CD4-positive, alpha-beta T cell (primary cell): ENCODE data around the gene TEX14. TPM values are rescaled to one million over a fixed set of nuclear protein-coding genes. Genes with fewer than 3 reads are reported as not detected.

ENCODE experiments used
- ATAC-seq: fragments of 200-7000 bp; cut with Tn5 transposase; one replicate; pipeline ENCODE4 v1.10.0; 2022; ENCODE audit warnings: mild to moderate bottlenecking; ENCODE audit not compliant: poor library complexity
- CTCF ChIA-PET: fragments of 350-600 bp; sonication (Branson Sonifier 250); formaldehyde crosslinking; loops from one replicate; lab custom pipeline; 2021; ENCODE audit warnings: antibody characterized with exemption, inconsistent platforms; lab: Charles Lee
- POLR2A ChIA-PET: fragments of 350-600 bp; sonication (Branson Sonifier 250); formaldehyde crosslinking; loops from one replicate; lab custom pipeline; 2021; ENCODE audit warnings: antibody characterized with exemption, inconsistent platforms; lab: Charles Lee
- DNase-seq, 14 experiments: peaks; one replicate each; pipeline ENCODE4 v3.0.0-alpha.2; 2013 to 2020; ENCODE audit warnings: mixed read lengths in 2 of 14
- H3K27ac ChIP-seq, 2 donors: one replicate each; pipeline versions ENCODE4 v1.5.1 to v1.7.0; 2013; ENCODE audit warnings: low read length in 2 of 2, low read depth in 1 of 2, mild to moderate bottlenecking in 1 of 2
- H3K27me3 ChIP-seq, 2 experiments: 1 replicate in 1 of 2; 2 replicates in 1 of 2; pipeline versions ENCODE4 v1.6.1 to v1.7.0; 2013; ENCODE audit warnings: low read length in 2 of 2, control low read depth in 1 of 2, mild to moderate bottlenecking in 1 of 2, moderate library complexity in 1 of 2; ENCODE audit not compliant: insufficient read depth in 2 of 2, control insufficient read depth in 1 of 2
- H3K36me3 ChIP-seq: one replicate; pipeline ENCODE4 v1.6.1; 2013; ENCODE audit warnings: low read length, control low read depth; ENCODE audit not compliant: insufficient read depth
- H3K4me1 ChIP-seq: one replicate; pipeline ENCODE4 v1.6.1; 2013; ENCODE audit warnings: low read length, control low read depth; ENCODE audit not compliant: insufficient read depth
- H3K4me3 ChIP-seq: one replicate; pipeline ENCODE4 v1.5.1; 2013; ENCODE audit warnings: mild to moderate bottlenecking, low read length, moderate library complexity
- H3K9me3 ChIP-seq, 2 experiments: 1 replicate in 1 of 2; 2 replicates in 1 of 2; pipeline versions ENCODE4 v1.6.1 to v1.7.0; 2013; ENCODE audit warnings: low read length in 2 of 2, mild to moderate bottlenecking in 2 of 2, control low read depth in 1 of 2, moderate library complexity in 1 of 2; ENCODE audit not compliant: control insufficient read depth in 1 of 2, insufficient read depth in 1 of 2
- H3K27ac Mint-ChIP-seq: one replicate; pipeline ENCODE4 v1.8.0; 2020; ENCODE audit warnings: mixed read lengths
- H3K27me3 Mint-ChIP-seq: one replicate; pipeline ENCODE4 v1.8.0; 2021; ENCODE audit warnings: mixed read lengths
- H3K36me3 Mint-ChIP-seq: one replicate; pipeline ENCODE4 v1.8.0; 2021; ENCODE audit warnings: low read depth, mixed read lengths
- H3K4me1 Mint-ChIP-seq: one replicate; pipeline ENCODE4 v1.8.0; 2021; ENCODE audit warnings: low read depth, mixed read lengths
- H3K4me3 Mint-ChIP-seq: one replicate; pipeline ENCODE4 v1.8.0; 2020; ENCODE audit warnings: mild to moderate bottlenecking, mixed read lengths
- H3K9me3 Mint-ChIP-seq: one replicate; pipeline ENCODE4 v1.8.0; 2020; ENCODE audit warnings: mixed read lengths
- CTCF ChIP-seq: fragments of 200-600 bp; IDR thresholded peaks from one replicate; pipeline ENCODE4 v1.8.0; 2022; ENCODE audit warnings: antibody characterized with exemption, mild to moderate bottlenecking
- intact Hi-C, 2 experiments: fragments of 100-400 bp; cut with DNase I in 1 of 2; cut with micrococcal nuclease in 1 of 2; formaldehyde crosslinking; loops; one replicate each; pipeline versions ENCODE4 v1.15.1 to v1.9.0; 2023 to 2025; cut with DNase I, micrococcal nuclease
- total RNA-seq, 174 experiments: library from RNA in 2 of 174; stranded (reverse) in 2 of 174; gene quantifications; one replicate each; pipeline ENCODE4 v1.2.3 and lab custom pipeline; 2021 to 2026

The TEX14 gene
- total RNA-seq, 2 experiments from 2014 or later: 0.47 to 0.66 TPM

- Histone ChIP-seq H3K27ac (no peak overlapping the region), H3K4me1 (no peaks in the 10 kb centered on the region), H3K4me3 (no peak overlapping the region), H3K9me3 (no peaks in the 10 kb centered on the region), H3K27me3 (no peaks in the 10 kb centered on the region), H3K36me3 (no peaks in the 10 kb centered on the region)
- ATAC-seq: no peak
- no peaks in the 10 kb centered on the region for H3K27me3 Mint-ChIP-seq
- no peak for DNase-seq
- no peak overlapping the region for H3K4me3 Mint-ChIP-seq
- intact Hi-C loops: no loop called here
- no peak overlapping the region for H3K27ac Mint-ChIP-seq
- ChIA-PET POLR2A (no interaction called here), CTCF (no interaction called here)
- H3K4me1 Mint-ChIP-seq: no peaks in the 10 kb centered on the region
- H3K9me3 Mint-ChIP-seq: no peaks in the 10 kb centered on the region
- TF ChIP-seq CTCF: no peak
- H3K36me3 Mint-ChIP-seq: no peaks in the 10 kb centered on the region
Measured at GRCh38 chr17:58593123-58593522, 98.7 kb downstream of the TEX14 start.

- Mint-ChIP-seq H3K27me3 (no peaks in the 10 kb centered on the region), H3K9me3 (no peaks in the 10 kb centered on the region), H3K4me1 (peaks cover 4% of the 10 kb centered on the region), H3K36me3 (no peaks in the 10 kb centered on the region), H3K4me3 (no peak overlapping the region), H3K27ac (no peak overlapping the region)
- ATAC-seq (no peak), DNase-seq (no peak)
- POLR2A ChIA-PET: no interaction called here
- H3K4me1 ChIP-seq: peaks cover 5% of the 10 kb centered on the region
- CTCF ChIA-PET: no interaction called here
- H3K36me3 ChIP-seq: no peaks in the 10 kb centered on the region
- no peaks in the 10 kb centered on the region for H3K9me3 ChIP-seq
- H3K27ac ChIP-seq: no peak overlapping the region
- TF ChIP-seq CTCF: no peak
- H3K27me3 ChIP-seq: no peaks in the 10 kb centered on the region
- no peak overlapping the region for H3K4me3 ChIP-seq
- intact Hi-C loops: no loop called here
Measured at GRCh38 chr17:58591455-58591854, 100.4 kb downstream of the TEX14 start.

GRCh38 chr17:58590377-58590776 is 101.5 kb downstream of the TEX14 start:
- ATAC-seq (no peak), DNase-seq (no peak)
- Histone ChIP-seq H3K36me3 (no peaks in the 10 kb centered on the region), H3K9me3 (no peaks in the 10 kb centered on the region), H3K27me3 (no peaks in the 10 kb centered on the region), H3K27ac (no peak overlapping the region), H3K4me1 (peaks cover 5% of the 10 kb centered on the region), H3K4me3 (no peak overlapping the region)
- POLR2A ChIA-PET: no interaction called here
- H3K27me3 Mint-ChIP-seq: peaks cover 5% of the 10 kb centered on the region
- H3K4me3 Mint-ChIP-seq: no peak overlapping the region
- CTCF ChIA-PET: no interaction called here
- intact Hi-C loops: no loop called here
- no peak for TF ChIP-seq CTCF
- H3K36me3 Mint-ChIP-seq: no peaks in the 10 kb centered on the region
- H3K9me3 Mint-ChIP-seq: no peaks in the 10 kb centered on the region
- peaks cover 4% of the 10 kb centered on the region for H3K4me1 Mint-ChIP-seq
- H3K27ac Mint-ChIP-seq: no peak overlapping the region
